GM10847 (cell line): ENCODE measurements around the gene NSD1.

Source experiments
- POLR2A ChIP-seq: IDR thresholded peaks from 2 replicates; pipeline ENCODE4 v1.6.1; 2011; ENCODE audit not compliant: insufficient read length; ENCODE audit errors: extremely low read depth

NSD1 gene

GRCh38 chr5:177093082-177093712, 40.4 kb upstream of the NSD1 start:
- TF ChIP-seq POLR2A: no peak

- no peak for TF ChIP-seq POLR2A
Observed at GRCh38 chr5:177093803-177094202, 39.8 kb upstream of the NSD1 start.

GRCh38 chr5:177094224-177095087, 39.1 kb upstream of the NSD1 start:
- TF ChIP-seq POLR2A: no peak

GRCh38 chr5:177095088-177095669, 38.4 kb upstream of the NSD1 start:
- TF ChIP-seq POLR2A: no peak

GRCh38 chr5:177096162-177097015, 37.2 kb upstream of the NSD1 start:
- no peak for TF ChIP-seq POLR2A

GRCh38 chr5:177097016-177097985, 36.3 kb upstream of the NSD1 start:
- TF ChIP-seq POLR2A: no peak

GRCh38 chr5:177098120-177098469, 35.5 kb upstream of the NSD1 start:
- TF ChIP-seq POLR2A: no peak

GRCh38 chr5:177098470-177099141, 35.0 kb upstream of the NSD1 start:
- TF ChIP-seq POLR2A: no peak

- TF ChIP-seq POLR2A: no peak
Observed at GRCh38 chr5:177099422-177100093, 34.0 kb upstream of the NSD1 start.

GRCh38 chr5:177100714-177101121, 32.9 kb upstream of the NSD1 start:
- TF ChIP-seq POLR2A: no peak

GRCh38 chr5:177103523-177104253, 29.9 kb upstream of the NSD1 start:
- no peak for TF ChIP-seq POLR2A

- TF ChIP-seq POLR2A: no peak
Observed at GRCh38 chr5:177105691-177106476, 27.7 kb upstream of the NSD1 start.
